ENCODE measurements around the gene PAPSS2. TPM values are rescaled to one million over a fixed set of nuclear protein-coding genes. Genes with fewer than 3 reads are reported as not detected.

The PAPSS2 gene
- total and polyA plus RNA-seq, 11 donors: 1.9 to 32.6 (median 5.8) TPM

GRCh38 chr10:87761153-87761552, 101.5 kb downstream of the PAPSS2 start:
- no peak for TF ChIP-seq CTCF (IDR thresholded peaks at IDR 0.05)
- no peak for TF ChIP-seq POLR2A (IDR thresholded peaks at IDR 0.05)
- no peaks in the 10 kb centered on the region for H3K27me3 ChIP-seq
- peaks cover 0 to 16% (median 4%) of the 10 kb centered on the region in 12 donors for H3K4me1 ChIP-seq
- 88 to 93% (median 92%) methylated on average over 4 of the region's 4 CpGs for WGBS, 4 donors
- no peak overlapping the region for H3K27ac ChIP-seq
- no peak for DNase-seq
- intact Hi-C loops (cut with DNase I): no loop called here
- H3K4me3 ChIP-seq: no peak overlapping the region
- H3K36me3 ChIP-seq: peaks cover 0 to 80% (median 21%) of the 10 kb centered on the region in 9 donors
- no peak for ATAC-seq
- no peaks in the 10 kb centered on the region for H3K9me3 ChIP-seq

GRCh38 chr10:87761892-87762291, 102.2 kb downstream of the PAPSS2 start:
- DNase-seq (no peak), ATAC-seq (peak in 3 of 4 donors; percentile 42 to 59 (median 49))
- TF ChIP-seq CTCF (IDR thresholded peaks at IDR 0.05) (no peak), POLR2A (IDR thresholded peaks at IDR 0.05) (no peak)
- no peak overlapping the region for H3K27ac ChIP-seq
- WGBS, 4 donors: 75 to 88% (median 79%) methylated on average over 2 of the region's 2 CpGs
- H3K4me3 ChIP-seq: no peak overlapping the region
- H3K9me3 ChIP-seq: no peaks in the 10 kb centered on the region
- peaks cover 0 to 16% (median 4%) of the 10 kb centered on the region in 12 donors for H3K4me1 ChIP-seq
- intact Hi-C loops (cut with DNase I): no loop called here
- no peaks in the 10 kb centered on the region for H3K27me3 ChIP-seq
- H3K36me3 ChIP-seq: peaks cover 0 to 80% (median 25%) of the 10 kb centered on the region in 9 donors

- DNase-seq (no peak), ATAC-seq (no peak)
- Histone ChIP-seq H3K36me3 (peaks cover 0 to 83% (median 27%) of the 10 kb centered on the region in 9 donors), H3K9me3 (no peaks in the 10 kb centered on the region), H3K4me1 (peaks cover 0 to 16% (median 0%) of the 10 kb centered on the region in 12 donors), H3K4me3 (no peak overlapping the region), H3K27me3 (no peaks in the 10 kb centered on the region), H3K27ac (no peak overlapping the region)
- TF ChIP-seq CTCF (IDR thresholded peaks at IDR 0.05) (no peak), POLR2A (IDR thresholded peaks at IDR 0.05) (no peak)
- WGBS, 4 donors: 92 to 96% (median 93%) methylated on average over 5 of the region's 5 CpGs
- intact Hi-C loops (cut with DNase I): no loop called here
Observed at GRCh38 chr10:87763086-87763861, 103.6 kb downstream of the PAPSS2 start.

GRCh38 chr10:87764072-87764934, 104.6 kb downstream of the PAPSS2 start:
- H3K27me3 ChIP-seq: no peaks in the 10 kb centered on the region
- no peaks in the 10 kb centered on the region for H3K9me3 ChIP-seq
- TF ChIP-seq CTCF (IDR thresholded peaks at IDR 0.05): no peak
- no peak for TF ChIP-seq POLR2A (IDR thresholded peaks at IDR 0.05)
- H3K36me3 ChIP-seq: peaks cover 0 to 87% (median 33%) of the 10 kb centered on the region in 9 donors
- no peak for ATAC-seq
- intact Hi-C loops (cut with DNase I): no loop called here
- H3K27ac ChIP-seq: no peak overlapping the region
- H3K4me3 ChIP-seq: no peak overlapping the region
- peaks cover 0 to 15% (median 0%) of the 10 kb centered on the region in 12 donors for H3K4me1 ChIP-seq
- WGBS, 4 donors: 87 to 95% (median 94%) methylated on average over 13 of the region's 13 CpGs
- DNase-seq: no peak
